ENCODE results near the gene C1RL. TPM values are rescaled to one million over a fixed set of nuclear protein-coding genes. Genes with fewer than 3 reads are reported as not detected.

C1RL gene
- total RNA-seq, 2 donors from 2014 or later: 18.7 to 34.7 TPM

DNA sequence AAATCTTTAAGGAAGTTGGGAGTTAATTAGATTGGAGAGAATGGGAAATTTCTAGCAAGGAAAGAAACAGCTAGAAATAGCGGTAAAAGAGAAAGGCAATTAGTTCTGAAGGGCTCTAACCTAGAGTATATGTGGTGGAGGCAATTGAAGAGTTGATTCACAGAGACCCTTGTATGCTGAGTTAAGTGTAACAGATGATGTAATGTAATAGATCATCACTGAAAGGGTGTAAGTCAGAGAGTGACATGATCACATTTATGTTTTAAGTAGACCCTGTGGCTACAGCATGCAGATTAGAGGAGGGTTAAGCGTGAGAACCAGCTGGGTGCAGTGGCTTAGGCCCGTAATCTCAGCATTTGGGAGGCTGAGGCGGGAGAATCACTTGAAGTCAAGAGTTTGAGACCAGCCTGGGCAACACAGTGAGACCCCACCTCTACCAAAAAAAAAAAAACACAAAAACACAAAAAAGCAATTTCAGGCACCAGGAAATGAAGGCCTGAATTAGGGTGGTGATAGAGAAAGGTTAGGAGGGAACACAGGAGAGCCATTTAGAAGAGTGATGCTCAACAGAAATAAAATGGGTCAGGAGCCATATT is 16.7 kb upstream of the C1RL start:
- TF ChIP-seq, protein P1, sequence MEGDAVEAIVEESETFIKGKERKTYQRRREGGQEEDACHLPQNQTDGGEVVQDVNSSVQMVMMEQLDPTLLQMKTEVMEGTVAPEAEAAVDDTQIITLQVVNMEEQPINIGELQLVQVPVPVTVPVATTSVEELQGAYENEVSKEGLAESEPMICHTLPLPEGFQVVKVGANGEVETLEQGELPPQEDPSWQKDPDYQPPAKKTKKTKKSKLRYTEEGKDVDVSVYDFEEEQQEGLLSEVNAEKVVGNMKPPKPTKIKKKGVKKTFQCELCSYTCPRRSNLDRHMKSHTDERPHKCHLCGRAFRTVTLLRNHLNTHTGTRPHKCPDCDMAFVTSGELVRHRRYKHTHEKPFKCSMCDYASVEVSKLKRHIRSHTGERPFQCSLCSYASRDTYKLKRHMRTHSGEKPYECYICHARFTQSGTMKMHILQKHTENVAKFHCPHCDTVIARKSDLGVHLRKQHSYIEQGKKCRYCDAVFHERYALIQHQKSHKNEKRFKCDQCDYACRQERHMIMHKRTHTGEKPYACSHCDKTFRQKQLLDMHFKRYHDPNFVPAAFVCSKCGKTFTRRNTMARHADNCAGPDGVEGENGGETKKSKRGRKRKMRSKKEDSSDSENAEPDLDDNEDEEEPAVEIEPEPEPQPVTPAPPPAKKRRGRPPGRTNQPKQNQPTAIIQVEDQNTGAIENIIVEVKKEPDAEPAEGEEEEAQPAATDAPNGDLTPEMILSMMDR (IDR thresholded peaks at IDR 0.05): no peak
- H3K9me3 ChIP-seq: no peaks in the 10 kb centered on the region
- no peak overlapping the region for H3K4me3 ChIP-seq
- H3K27me3 ChIP-seq: no peaks in the 10 kb centered on the region
- DNase-seq (ENCODE audit: low spot score): no peak
- H3K27ac ChIP-seq: no peak overlapping the region
- no peaks in the 10 kb centered on the region for H3K36me3 ChIP-seq
- H3K4me1 ChIP-seq: peaks cover 0 to 34% of the 10 kb centered on the region in 2 donors

DNA sequence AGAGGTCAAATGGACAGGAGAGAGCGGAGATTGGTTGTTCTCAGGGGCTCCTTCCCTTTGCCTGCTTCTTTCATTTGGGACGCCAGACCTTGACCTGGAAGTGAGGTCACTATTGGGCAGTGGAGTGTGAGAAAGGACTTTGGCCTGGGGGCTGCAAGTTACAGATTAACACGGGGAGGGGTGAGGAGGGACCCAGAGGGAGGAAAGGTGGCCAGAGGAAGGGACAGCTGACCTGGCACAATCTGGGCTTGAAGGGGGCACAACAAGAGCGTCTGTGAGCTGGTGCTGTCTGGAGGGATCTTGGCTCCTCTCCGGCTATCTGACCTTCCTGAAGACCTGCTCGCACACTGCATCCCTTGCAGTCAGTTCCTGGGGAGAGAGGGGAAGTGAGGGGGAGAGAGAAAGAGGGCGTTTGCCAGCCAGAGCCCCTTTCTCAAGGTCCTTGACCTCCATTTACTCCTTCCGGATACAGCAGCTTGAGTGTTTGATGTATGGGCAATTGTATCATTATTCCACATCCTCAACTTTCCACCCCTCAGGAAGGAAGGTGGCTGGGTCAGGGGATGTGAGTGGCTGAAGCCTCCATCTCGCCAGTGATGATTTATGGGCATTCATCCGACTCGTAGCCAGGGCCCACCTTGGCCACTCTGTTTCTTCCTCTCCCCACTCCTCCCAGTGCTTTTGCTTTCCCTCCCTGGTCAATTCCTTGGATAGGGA is 14.9 kb upstream of the C1RL start:
- Histone ChIP-seq H3K4me1 (peaks cover 0 to 16% of the 10 kb centered on the region in 2 donors), H3K27ac (no peak overlapping the region), H3K27me3 (no peaks in the 10 kb centered on the region), H3K9me3 (no peaks in the 10 kb centered on the region), H3K4me3 (no peak overlapping the region), H3K36me3 (no peaks in the 10 kb centered on the region)
- TF ChIP-seq, protein P1 (IDR thresholded peaks at IDR 0.05): no peak
- DNase-seq (ENCODE audit: low spot score): no peak

DNA sequence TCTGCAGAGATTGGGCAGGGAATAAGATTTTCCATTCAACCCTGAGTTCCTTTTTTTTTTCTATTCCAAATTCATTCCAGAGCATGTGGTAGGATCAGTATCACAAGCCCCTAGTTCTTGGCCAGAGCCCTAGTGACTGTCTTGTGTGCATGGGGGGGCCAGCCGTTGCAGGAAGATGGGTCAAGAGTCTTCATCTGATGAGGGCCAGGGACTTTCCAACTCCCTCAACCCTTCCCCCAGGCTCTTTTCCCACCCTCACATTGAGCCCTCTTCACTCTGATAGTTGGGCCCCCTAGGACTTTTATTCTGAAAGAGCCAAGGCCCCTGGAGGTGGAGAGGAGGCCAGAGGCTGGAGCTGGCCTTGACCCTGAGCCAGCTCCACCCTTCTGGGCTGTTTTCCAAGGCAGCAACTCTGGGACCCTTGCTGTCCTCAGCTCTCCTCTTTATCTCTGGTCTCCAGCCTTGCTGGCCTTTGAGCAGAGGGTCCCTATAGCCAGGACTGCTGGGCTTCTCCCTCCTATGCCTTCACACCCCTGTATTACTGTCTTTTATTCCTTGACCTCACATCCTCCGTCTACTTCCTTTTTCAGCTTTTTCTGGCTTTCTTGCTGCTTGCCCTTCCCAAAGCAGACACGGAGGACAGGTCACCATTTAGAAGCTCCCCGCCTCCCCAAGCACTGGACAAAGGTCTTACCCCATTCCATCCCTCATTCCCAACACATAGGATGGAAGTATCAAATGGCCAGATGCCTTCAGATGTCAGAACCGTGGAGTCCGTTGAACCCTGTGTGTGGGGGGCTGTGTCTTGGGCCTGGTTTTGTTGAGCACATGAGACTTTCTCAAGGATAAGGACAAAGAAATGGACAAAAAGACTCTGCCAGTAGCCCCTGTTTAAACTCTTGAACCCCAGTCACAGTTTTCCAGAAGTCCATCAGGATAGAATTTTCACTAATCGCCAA is 14.1 kb upstream of the C1RL start:
- H3K4me1 ChIP-seq: peaks cover 0 to 8% of the 10 kb centered on the region in 2 donors
- no peak for DNase-seq (ENCODE audit: low spot score)
- TF ChIP-seq, protein P1 (IDR thresholded peaks at IDR 0.05): no peak
- no peaks in the 10 kb centered on the region for H3K27me3 ChIP-seq
- no peak overlapping the region for H3K27ac ChIP-seq
- no peaks in the 10 kb centered on the region for H3K36me3 ChIP-seq
- H3K9me3 ChIP-seq: no peaks in the 10 kb centered on the region
- no peak overlapping the region for H3K4me3 ChIP-seq

DNA sequence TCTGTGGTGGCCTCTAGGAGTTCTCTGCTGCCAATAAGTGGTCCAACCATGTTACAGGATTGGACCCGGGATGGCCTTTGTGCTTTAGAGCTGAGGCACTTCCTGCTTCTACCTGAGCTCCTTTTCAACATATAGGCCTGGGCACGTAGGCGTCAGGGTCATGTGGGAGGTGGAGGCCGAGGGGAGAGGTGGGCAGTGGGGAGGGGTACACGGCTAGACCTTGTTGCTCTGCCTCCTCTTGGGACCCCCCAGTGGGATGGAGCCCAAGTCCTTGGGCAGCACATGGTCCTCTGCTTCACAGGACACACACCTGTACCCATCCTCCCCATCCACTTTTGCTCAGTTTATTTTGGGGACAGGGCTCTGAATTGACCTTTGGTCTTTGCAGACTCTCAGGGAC is 12.3 kb upstream of the C1RL start:
- no peak overlapping the region for H3K27ac ChIP-seq
- no peaks in the 10 kb centered on the region for H3K9me3 ChIP-seq
- peaks cover 0 to 8% of the 10 kb centered on the region in 2 donors for H3K4me1 ChIP-seq
- H3K4me3 ChIP-seq: no peak overlapping the region
- no peaks in the 10 kb centered on the region for H3K27me3 ChIP-seq
- H3K36me3 ChIP-seq: no peaks in the 10 kb centered on the region
- no peak for DNase-seq (ENCODE audit: low spot score)
- TF ChIP-seq, protein P1 (IDR thresholded peaks at IDR 0.05): no peak

DNA sequence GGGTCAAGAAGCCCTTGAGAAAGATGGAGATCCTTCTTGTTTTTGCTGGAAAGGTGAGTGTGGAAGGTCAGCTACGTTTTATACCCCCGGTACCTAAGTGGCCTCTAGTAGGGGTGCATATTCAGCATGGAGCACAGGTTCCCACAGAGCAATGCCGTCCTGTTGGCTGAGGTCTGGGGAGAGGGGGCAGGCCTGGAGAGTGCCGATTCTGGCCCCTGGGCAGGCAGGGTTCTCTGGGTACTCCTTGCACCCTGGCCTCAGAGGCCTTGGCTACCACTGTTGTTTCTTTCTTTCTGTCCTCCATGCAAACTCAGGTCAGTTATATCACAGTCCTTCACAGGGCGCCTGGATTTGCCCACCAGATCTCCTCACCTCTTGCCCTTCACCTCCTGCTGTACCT is 11.2 kb upstream of the C1RL start:
- Histone ChIP-seq H3K4me3 (no peak overlapping the region), H3K27me3 (no peaks in the 10 kb centered on the region), H3K36me3 (no peaks in the 10 kb centered on the region), H3K9me3 (no peaks in the 10 kb centered on the region), H3K27ac (no peak overlapping the region), H3K4me1 (peaks cover 0 to 8% of the 10 kb centered on the region in 2 donors)
- DNase-seq (ENCODE audit: low spot score): no peak
- TF ChIP-seq, protein P1 (IDR thresholded peaks at IDR 0.05): no peak

Data from right atrium auricular region (tissue), 2 donors.